Upper lobe of left lung (tissue), 6 donors: Measurements from ENCODE around the gene C1QTNF6. TPM values are rescaled to one million over a fixed set of nuclear protein-coding genes. Genes with fewer than 3 reads are reported as not detected.

Experiments
- ATAC-seq, 2 donors: fragments of 200-7000 bp; cut with Tn5 transposase; one replicate each; pipeline ENCODE4 v1.9.1; 2022; ENCODE audit warnings: mild to moderate bottlenecking in 2 of 2, moderate library complexity in 2 of 2; ENCODE audit not compliant: low FRiP score in 2 of 2
- DNase-seq, 2 donors: peaks; one replicate each; pipeline ENCODE4 v3.0.0-alpha.2; 2019 to 2020
- H3K27ac ChIP-seq, 4 donors: fragments of 200-600 bp; sonication (generic); one replicate each; pipeline ENCODE4 v1.5.1; 2016 to 2019
- H3K27me3 ChIP-seq, 4 donors: fragments of 200-600 bp; sonication (generic); one replicate each; pipeline ENCODE4 v1.5.1; 2017 to 2019
- H3K36me3 ChIP-seq, 4 donors: fragments of 200-600 bp; sonication (generic); one replicate each; pipeline ENCODE4 v1.5.1; 2016 to 2019
- H3K4me1 ChIP-seq, 4 donors: fragments of 200-600 bp; sonication (generic); one replicate each; pipeline ENCODE4 v1.5.1; 2018 to 2019
- H3K4me3 ChIP-seq, 4 donors: fragments of 200-600 bp; sonication (generic); one replicate each; pipeline ENCODE4 v1.5.1; 2017 to 2019; ENCODE audit warnings: mild to moderate bottlenecking in 2 of 4, moderate library complexity in 1 of 4
- H3K9me3 ChIP-seq, 4 donors: fragments of 200-600 bp; sonication (generic); one replicate each; pipeline ENCODE4 v1.5.1; 2018 to 2019
- EP300 ChIP-seq, 4 donors: sonication (generic); formaldehyde crosslinking; IDR thresholded peaks; one replicate each; pipeline ENCODE4 v1.5.1; 2017; ENCODE audit warnings: antibody characterized with exemption in 4 of 4, control low read depth in 2 of 4
- POLR2A ChIP-seq, 4 donors: fragments of 450-650 bp; IDR thresholded peaks; one replicate each; pipeline ENCODE4 v1.5.1; 2016 to 2017; ENCODE audit warnings: antibody characterized with exemption in 4 of 4, mild to moderate bottlenecking in 2 of 4
- POLR2AphosphoS5 ChIP-seq, 2 donors: sonication (generic); formaldehyde crosslinking; IDR thresholded peaks; one replicate each; pipeline ENCODE4 v1.5.1; 2017; ENCODE audit warnings: antibody characterized with exemption in 2 of 2
- WGBS, 2 donors: methylation state at CpG; one replicate each; pipeline ENCODE4 v1.1.5; 2017 to 2018; 5-methylcytosine and 5-hydroxymethylcytosine counted together
- total RNA-seq, 6 donors: library from RNA; depleted of rRNA in 4 of 6; stranded (reverse); fragments of >200 nt in 4 of 6; gene quantifications; one replicate each; pipeline versions ENCODE4 v1.1.0 to v1.2.1, GENCODE V29; 2016 to 2021
- TF ChIP-seq, protein P1 (sequence below), 6 experiments: fragments of 450-650 bp in 4 of 6; fragments of 200-600 bp in 2 of 6; sonication (generic) in 2 of 6; IDR thresholded peaks; one replicate each; pipeline ENCODE4 v1.5.1; 2016 to 2019; ENCODE audit warnings: antibody characterized with exemption in 6 of 6
- donor health status: DM: no; HTN: no; CAD: no; lungs with moderate emphysema.
- donor health status: DM: no; HTN: yes; CAD: no; lungs with severe emphysema.

The C1QTNF6 gene
- total RNA-seq, 6 donors from 2014 or later = 2.1 to 8.4 (median 4.7) TPM

DNA sequence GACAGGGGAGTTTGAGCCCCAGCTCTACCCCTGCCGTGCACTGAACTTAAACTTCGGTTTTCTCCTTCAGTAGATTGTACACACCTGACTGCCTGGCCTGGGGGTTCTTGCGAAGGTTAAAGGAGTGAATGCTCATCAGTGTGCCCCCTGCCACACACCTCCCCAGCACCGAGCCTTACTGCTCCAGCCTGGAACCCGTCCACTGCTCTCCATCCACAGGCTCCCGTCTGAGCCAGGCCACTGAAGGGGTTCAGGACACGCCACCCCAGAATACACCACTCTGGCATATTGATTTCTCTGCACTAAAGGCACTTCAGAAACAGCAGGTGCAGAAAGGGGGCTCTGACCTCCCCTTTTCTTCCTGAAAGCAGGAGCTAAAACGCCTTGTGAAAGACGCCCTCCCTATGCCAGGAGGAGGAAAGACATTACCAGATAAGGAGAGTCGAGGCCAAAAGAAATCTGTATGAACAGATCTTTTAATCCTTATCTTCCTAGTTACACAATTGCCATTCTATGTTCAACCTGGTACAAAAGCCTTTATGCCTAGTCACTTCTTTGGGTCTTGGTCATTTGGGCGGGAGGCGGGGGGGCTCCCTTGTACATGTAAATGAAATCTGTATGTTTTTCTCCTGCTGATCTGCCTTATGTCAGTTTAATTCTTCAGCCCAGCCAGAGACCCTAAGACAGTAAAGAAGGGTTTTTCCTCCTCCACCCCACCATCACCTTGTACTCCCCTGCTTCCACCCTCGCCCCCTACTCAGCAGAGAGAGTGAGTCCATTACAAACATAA is 26.1 kb upstream of the C1QTNF6 start:
- TF ChIP-seq, protein P1, sequence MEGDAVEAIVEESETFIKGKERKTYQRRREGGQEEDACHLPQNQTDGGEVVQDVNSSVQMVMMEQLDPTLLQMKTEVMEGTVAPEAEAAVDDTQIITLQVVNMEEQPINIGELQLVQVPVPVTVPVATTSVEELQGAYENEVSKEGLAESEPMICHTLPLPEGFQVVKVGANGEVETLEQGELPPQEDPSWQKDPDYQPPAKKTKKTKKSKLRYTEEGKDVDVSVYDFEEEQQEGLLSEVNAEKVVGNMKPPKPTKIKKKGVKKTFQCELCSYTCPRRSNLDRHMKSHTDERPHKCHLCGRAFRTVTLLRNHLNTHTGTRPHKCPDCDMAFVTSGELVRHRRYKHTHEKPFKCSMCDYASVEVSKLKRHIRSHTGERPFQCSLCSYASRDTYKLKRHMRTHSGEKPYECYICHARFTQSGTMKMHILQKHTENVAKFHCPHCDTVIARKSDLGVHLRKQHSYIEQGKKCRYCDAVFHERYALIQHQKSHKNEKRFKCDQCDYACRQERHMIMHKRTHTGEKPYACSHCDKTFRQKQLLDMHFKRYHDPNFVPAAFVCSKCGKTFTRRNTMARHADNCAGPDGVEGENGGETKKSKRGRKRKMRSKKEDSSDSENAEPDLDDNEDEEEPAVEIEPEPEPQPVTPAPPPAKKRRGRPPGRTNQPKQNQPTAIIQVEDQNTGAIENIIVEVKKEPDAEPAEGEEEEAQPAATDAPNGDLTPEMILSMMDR (IDR thresholded peaks at IDR 0.05) = no peak
- TF ChIP-seq EP300 (IDR thresholded peaks at IDR 0.05) (no peak), POLR2AphosphoS5 (IDR thresholded peaks at IDR 0.05) (no peak)
- no peaks in the 10 kb centered on the region for H3K27me3 ChIP-seq
- ATAC-seq = no peak
- no peaks in the 10 kb centered on the region for H3K4me1 ChIP-seq
- H3K27ac ChIP-seq = no peak overlapping the region
- DNase-seq = no peak
- WGBS, 2 donors = 79 to 82% methylated on average over 13 of the region's 13 CpGs
- no peak overlapping the region for H3K4me3 ChIP-seq
- H3K9me3 ChIP-seq = no peaks in the 10 kb centered on the region
- H3K36me3 ChIP-seq = no peaks in the 10 kb centered on the region

DNA sequence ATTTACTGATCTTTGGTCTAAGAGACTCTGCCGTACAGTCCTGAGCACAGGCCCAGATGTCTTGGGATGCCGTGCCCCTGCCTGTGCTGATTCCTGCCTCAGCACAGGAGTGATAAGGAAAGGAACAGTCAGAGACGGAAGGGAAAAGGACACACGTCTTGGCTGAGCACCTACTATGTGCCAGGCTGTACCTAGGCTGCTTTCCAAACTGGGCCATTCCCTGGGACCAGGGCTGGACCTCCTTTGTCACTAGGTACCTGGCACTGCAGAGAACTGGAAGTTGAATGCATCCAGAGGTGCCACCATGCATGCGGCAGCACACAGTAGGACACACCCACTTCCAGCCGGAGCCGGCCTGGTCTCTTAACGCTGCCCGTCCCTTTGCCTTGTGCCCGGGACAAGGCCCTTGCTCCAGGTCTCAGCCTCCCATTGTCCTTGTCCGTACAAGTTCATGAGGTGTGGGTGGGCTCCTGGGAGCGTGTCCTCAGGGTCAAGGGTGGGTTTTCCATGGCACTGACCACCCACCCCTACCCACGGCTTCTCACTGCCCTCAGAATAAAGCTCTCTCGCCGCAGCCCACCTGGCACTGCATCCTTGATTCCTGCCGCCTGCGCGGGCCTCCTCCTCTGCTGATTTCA is 25.3 kb upstream of the C1QTNF6 start:
- Histone ChIP-seq H3K36me3 (no peaks in the 10 kb centered on the region), H3K27ac (no peak overlapping the region), H3K27me3 (no peaks in the 10 kb centered on the region), H3K4me3 (no peak overlapping the region), H3K4me1 (no peaks in the 10 kb centered on the region), H3K9me3 (no peaks in the 10 kb centered on the region)
- DNase-seq = no peak
- TF ChIP-seq EP300 (IDR thresholded peaks at IDR 0.05) (no peak), POLR2A (IDR thresholded peaks at IDR 0.05) (no peak), POLR2AphosphoS5 (IDR thresholded peaks at IDR 0.05) (no peak)
- TF ChIP-seq, protein P1 (IDR thresholded peaks at IDR 0.05) = no peak
- 88 to 97% methylated on average over 18 of the region's 18 CpGs for WGBS, 2 donors
- no peak for ATAC-seq

DNA sequence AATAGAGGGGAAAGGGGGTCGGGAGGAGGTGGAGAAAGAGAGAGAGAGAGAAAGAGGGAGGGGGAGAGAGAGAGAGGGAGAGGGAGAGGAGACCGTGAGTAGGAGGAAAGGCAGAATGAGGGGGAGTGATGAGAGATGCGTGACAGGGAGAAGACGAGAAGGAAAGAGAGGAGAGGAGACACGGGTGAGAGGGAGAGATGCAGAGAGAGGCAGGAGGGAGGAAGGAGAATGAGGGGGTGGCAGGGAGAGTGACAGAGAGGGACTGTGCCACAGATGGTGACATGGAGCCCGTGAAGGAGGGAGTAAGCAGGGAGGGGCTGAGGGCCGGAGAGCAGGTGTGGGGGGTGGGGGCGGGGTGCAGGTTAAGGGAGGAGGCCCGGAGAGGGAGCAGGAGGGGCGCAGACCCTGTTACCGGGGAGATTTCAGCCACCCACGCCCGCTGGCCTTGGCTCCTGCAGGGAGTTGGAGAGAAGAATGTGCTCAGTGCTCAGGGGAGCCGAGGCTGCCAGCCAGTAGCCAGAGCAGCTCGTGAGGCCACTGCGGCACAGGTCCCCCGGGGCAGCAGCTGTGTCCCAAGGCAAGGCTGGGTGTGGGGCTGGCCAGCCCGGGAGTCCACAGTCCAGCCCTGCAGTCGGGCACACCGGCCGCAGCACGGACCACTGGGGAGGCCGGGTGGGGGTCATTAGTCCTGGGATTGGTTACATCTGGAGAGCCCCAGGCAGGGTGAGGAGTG is 24.3 kb upstream of the C1QTNF6 start, which contains the start of gene SSTR3:
SSTR3 (minus strand) TSS at position 304 of the 733 bp plus-strand sequence. CDS start 4,674 bp downstream, outside the sequence.
- TF ChIP-seq EP300 (IDR thresholded peaks at IDR 0.05) = no peak
- no peak for TF ChIP-seq POLR2A (IDR thresholded peaks at IDR 0.05)
- TF ChIP-seq, protein P1 (IDR thresholded peaks at IDR 0.05) = no peak
- TF ChIP-seq POLR2AphosphoS5 (IDR thresholded peaks at IDR 0.05) = no peak
- no peaks in the 10 kb centered on the region for H3K9me3 ChIP-seq
- DNase-seq = peak in 1 of 2 donors; percentile 75
- H3K27me3 ChIP-seq = no peaks in the 10 kb centered on the region
- no peak within 1 kb of the TSS for H3K27ac ChIP-seq
- H3K36me3 ChIP-seq = no peaks in the 10 kb centered on the region
- WGBS, 2 donors = 30 to 34% methylated on average over 14 to 22 of the region's 23 CpGs
- no peaks in the 10 kb centered on the region for H3K4me1 ChIP-seq
- no peak within 1 kb of the TSS for H3K4me3 ChIP-seq
- ATAC-seq = peak in 1 of 2 donors; percentile 27

DNA sequence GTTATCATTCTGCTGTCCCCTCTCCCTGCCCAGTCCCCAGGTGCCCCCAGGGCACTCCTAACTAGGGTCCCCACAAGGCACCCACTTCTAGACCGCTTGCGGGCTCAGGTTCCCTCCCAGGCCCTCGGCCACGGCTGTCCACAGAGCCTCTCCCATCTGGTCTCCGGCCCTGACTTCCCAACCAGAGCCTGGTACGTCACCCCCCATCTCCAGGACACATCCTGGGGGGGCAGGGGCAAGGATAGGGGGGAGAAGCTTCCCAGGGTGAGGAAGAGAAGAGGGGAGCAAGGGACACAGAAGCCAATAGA is 23.8 kb upstream of the C1QTNF6 start:
- no peak overlapping the region for H3K4me3 ChIP-seq
- ATAC-seq (peak in 1 of 2 donors; percentile 6), DNase-seq (no peak)
- 63 to 75% methylated on average over 6 of the region's 6 CpGs for WGBS, 2 donors
- no peaks in the 10 kb centered on the region for H3K36me3 ChIP-seq
- no peak overlapping the region for H3K27ac ChIP-seq
- no peaks in the 10 kb centered on the region for H3K4me1 ChIP-seq
- no peaks in the 10 kb centered on the region for H3K9me3 ChIP-seq
- TF ChIP-seq EP300 (IDR thresholded peaks at IDR 0.05) = no peak
- TF ChIP-seq POLR2A (IDR thresholded peaks at IDR 0.05) = no peak
- TF ChIP-seq, protein P1 (IDR thresholded peaks at IDR 0.05) = no peak
- TF ChIP-seq POLR2AphosphoS5 (IDR thresholded peaks at IDR 0.05) = no peak
- H3K27me3 ChIP-seq = no peaks in the 10 kb centered on the region
